PC-9 (cell line): Measurements from ENCODE around the gene SP110.
"Not testable (repeated sequence)": the region's sequence is repeated elsewhere in the genome, so short reads cannot be mapped to it uniquely, and the experiment has no call there.

ENCODE experiments used
- CTCF ChIP-seq: fragments of 200-600 bp; sonication (generic); conservative IDR thresholded peaks from 2 replicates; pipeline ENCODE4 v1.6.1; 2017; ENCODE audit warnings: mixed run types, antibody characterized with exemption, mild to moderate bottlenecking, moderate library complexity
- EZH2 ChIP-seq: fragments of 200-600 bp; sonication (generic); IDR thresholded peaks from 2 replicates; pipeline ENCODE4 v1.8.0; 2017; ENCODE audit warnings: antibody characterized with exemption, low read depth

GRCh38 chr2:230120376-230120775 lies 99.4 kb downstream of the SP110 start:
- TF ChIP-seq CTCF, EZH2: not testable (repeated sequence)
